Astrocyte (in vitro differentiated cells and primary cell): Measurements from ENCODE around the gene RPS27A.
"Not testable (repeated sequence)": the region's sequence is repeated elsewhere in the genome, so short reads cannot be mapped to it uniquely, and the experiment has no call there.

Experiments used
- EZH2 ChIP-seq: IDR thresholded peaks from 2 replicates; pipeline ENCODE4 v1.6.1; 2012; ENCODE audit warnings: mild to moderate bottlenecking, low read length, inconsistent platforms; ENCODE audit not compliant: insufficient read depth
- TF ChIP-seq, protein P1 (sequence below): IDR thresholded peaks from 2 replicates; pipeline ENCODE4 v1.5.1; 2011; ENCODE audit warnings: low read depth, mild to moderate bottlenecking, inconsistent platforms, low read length, moderate library complexity; ENCODE audit not compliant: insufficient read depth

DNA sequence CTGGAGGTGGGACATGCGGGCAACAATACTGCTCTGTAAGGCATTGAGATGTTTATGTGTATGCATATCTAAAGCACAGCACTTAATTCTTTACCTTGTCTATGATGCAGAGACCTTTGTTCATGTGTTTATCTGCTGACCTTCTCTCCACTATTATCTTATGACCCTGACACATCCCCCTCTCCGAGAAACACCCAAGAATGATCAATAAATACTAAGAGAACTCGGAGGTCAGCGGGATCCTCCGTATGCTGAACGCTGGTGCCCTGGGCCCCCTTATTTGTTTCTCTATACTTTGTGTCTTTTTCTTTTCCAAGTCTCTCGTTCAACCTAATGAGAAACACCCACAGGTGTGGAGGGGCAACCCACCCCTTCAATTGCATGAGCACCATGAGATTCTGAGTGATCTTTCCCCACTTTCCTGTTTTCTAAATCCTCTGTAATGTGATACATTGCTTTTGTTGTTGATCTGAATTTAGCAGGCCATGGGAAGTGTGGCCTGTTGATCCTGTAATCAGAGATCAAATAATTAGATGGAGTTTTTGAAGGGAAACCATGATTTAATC is 47.5 kb downstream of the RPS27A start:
- TF ChIP-seq, protein P1, sequence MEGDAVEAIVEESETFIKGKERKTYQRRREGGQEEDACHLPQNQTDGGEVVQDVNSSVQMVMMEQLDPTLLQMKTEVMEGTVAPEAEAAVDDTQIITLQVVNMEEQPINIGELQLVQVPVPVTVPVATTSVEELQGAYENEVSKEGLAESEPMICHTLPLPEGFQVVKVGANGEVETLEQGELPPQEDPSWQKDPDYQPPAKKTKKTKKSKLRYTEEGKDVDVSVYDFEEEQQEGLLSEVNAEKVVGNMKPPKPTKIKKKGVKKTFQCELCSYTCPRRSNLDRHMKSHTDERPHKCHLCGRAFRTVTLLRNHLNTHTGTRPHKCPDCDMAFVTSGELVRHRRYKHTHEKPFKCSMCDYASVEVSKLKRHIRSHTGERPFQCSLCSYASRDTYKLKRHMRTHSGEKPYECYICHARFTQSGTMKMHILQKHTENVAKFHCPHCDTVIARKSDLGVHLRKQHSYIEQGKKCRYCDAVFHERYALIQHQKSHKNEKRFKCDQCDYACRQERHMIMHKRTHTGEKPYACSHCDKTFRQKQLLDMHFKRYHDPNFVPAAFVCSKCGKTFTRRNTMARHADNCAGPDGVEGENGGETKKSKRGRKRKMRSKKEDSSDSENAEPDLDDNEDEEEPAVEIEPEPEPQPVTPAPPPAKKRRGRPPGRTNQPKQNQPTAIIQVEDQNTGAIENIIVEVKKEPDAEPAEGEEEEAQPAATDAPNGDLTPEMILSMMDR, result not testable (repeated sequence)
- TF ChIP-seq EZH2, result not testable (repeated sequence)
